Keratinocyte (primary cell): ENCODE measurements around the gene ID2.

Source experiments
- CTCF ChIP-seq, 3 experiments: IDR thresholded peaks in 1 of 3; conservative IDR thresholded peaks in 1 of 3; optimal IDR thresholded peaks in 1 of 3; 2 replicates in 2 of 3; 3 replicates in 1 of 3; pipeline versions ENCODE3 to v1.5.1; 2011; ENCODE audit warnings: low read length in 3 of 3, mild to moderate bottlenecking in 3 of 3, moderate library complexity in 2 of 3, control low read depth in 1 of 3, inconsistent platforms in 1 of 3; ENCODE audit not compliant: insufficient read depth in 2 of 3; ENCODE audit errors: extremely low read depth in 1 of 3
- EZH2 ChIP-seq: IDR thresholded peaks from one replicate; pipeline ENCODE4 v1.6.1; 2012; ENCODE audit warnings: inconsistent platforms, mild to moderate bottlenecking, low read length, moderate library complexity

GRCh38 chr2:8701681-8702379 is 20.0 kb downstream of the ID2 start:
- TF ChIP-seq CTCF (optimal IDR thresholded peaks at IDR 0.05 in 1 of 3, IDR thresholded peaks at IDR 0.05 in 1 of 3, conservative IDR thresholded peaks at IDR 0.05 in 1 of 3; ENCODE audit: extremely low read depth in 1 of 3, insufficient read depth in 2 of 3, low read length in 3 of 3) (no peak), EZH2 (no peak)
